NCI-H2227 (cell line): ENCODE results near the gene RTL3.

ENCODE experiments used
- DNase-seq: peaks from one replicate; lab custom pipeline; 2025; ENCODE audit not compliant: unreplicated experiment; lab: John Stamatoyannopoulos, UW

RTL3 gene

GRCh38 chrX:78622831-78623230 is 36.3 kb downstream of the RTL3 start:
- DNase-seq, result no peak

GRCh38 chrX:78619834-78620233 is 39.3 kb downstream of the RTL3 start:
- DNase-seq, result no peak

GRCh38 chrX:78618987-78619386 is 40.1 kb downstream of the RTL3 start:
- DNase-seq, result no peak

GRCh38 chrX:78614264-78614663 is 44.9 kb downstream of the RTL3 start:
- DNase-seq, result no peak
